ENCODE measurements around the gene MYH9.

The MYH9 gene

DNA sequence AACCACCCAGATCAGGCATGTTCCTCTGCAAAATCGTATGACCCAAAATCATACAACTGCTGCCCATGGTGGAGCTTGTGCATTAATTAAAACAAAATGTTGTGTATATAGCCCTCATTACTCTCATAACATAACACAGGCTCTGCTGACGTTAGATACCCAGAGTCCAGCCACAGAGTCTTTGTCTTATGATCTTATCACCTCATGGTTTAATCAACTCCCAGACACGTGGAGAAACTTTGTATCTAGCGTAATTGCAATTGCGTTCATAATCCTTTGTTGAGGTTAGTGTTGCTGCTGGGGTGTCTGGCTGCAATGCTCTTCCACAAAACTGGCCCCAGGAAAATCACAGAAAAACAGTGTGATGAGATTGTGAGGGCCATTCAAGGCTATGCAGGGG lies 139.8 kb downstream of the MYH9 start:
- no peak for DNase-seq (ENCODE audit: low read depth in 2 of 2)

DNA sequence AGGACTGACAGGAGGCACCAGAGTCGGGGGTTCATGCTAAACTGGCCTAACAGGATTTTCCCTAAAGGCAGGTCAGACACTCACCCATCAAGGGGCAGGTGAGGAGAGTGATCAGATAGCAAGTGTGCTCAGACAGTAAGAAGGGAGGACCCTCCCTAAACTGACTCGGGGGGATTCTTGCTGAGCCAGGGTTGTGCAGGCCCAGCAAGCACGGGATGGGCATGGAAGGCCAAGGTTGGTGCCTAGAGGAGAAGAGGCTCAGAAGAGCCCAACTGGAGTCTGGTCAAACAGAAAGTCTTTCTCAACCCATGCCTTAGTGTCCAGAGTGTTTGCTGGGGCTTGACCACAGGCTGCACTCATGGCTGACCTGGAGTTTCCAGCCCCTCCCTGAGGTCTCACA lies 141.0 kb downstream of the MYH9 start:
- DNase-seq (ENCODE audit: low read depth in 2 of 2), result no peak

DNA sequence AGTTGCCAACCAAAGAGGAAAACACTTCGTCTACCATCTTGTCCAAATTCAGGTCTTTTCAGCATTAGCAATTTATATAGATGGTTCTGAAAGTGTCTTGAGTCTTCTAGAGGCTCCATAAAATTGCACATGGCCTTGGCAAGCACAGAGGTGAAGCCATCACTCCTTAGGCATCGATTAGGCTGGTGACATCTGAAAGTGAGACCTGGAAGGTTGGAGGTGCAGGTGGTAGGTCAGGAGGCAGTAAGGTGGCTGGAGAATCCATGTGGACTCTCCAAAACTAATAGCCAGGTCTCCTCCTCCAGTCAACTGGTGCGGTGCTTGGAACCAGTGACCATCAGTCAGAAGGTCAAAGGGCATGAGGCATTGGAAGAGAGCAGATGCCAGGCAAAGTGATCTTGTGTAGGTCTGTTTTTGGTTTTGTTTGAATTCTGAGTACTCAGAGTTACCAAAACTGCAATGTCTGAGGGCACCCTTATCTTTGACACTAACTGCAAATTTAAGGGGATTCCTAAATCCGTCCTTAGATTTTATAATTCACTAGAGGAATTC lies 141.9 kb downstream of the MYH9 start:
- no peak for DNase-seq (ENCODE audit: low read depth in 2 of 2)

DNA sequence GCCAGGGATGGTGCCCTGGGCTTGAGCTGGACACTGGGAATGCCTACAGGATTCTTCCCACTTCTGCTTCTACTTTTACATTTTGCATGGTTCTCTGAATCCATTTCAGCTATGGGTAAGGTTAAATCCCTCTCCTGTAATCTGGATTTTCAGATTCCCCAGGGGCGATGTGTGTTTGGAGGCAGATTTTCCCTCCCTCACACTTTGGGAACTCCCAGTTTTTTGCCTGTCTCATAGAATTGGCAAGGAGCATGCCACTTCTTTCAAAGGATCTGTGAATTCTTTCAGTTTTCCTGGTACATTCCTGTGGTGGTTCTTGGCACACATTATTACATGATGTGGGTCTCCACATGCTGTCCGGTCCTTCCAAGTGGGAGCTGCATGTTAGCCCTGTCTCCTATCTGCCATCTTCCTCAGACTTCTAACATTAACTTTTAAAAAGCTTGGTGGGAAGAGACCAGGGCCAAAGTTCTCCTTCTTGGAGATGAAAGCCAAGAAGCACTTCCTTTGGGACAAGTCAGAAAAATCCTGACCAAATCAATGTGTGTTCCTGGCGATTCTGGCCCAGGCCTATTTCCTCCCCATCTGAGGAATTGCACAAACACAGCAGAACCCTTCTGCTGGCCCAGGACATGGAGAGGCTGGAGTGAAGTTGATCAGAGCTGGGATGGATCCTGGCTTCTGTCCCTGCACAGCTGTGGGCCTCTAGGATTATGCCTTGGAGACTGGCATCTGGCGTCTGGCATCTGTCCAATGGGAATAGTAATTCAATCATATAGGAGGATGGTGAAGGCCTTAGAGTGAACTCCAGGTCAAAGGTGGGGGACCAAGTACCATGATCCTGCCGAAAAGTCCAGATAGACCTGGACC lies 143.0 kb downstream of the MYH9 start:
- DNase-seq (ENCODE audit: low read depth in 2 of 2), result no peak

DNA sequence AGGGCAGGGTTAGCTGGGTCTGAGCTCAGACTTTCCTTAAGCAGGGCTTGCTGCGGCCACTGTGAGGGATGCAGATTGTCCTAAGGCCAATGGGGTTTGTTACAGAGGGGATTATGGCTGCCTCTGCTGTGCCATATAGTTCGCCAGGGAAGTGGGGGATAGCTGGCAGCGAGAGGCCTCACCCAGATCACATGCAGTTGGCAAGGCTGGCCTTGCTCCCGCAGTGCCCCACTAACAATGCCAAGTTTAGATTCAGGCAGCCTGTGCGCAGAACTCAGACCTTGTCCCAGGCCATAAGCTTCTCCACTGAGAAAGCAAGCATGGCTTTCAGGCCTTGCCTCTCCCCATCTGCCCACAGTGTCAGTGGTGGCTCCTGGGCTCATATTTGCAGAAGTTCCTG lies 143.8 kb downstream of the MYH9 start:
- no peak for DNase-seq (ENCODE audit: low read depth in 2 of 2)

DNA sequence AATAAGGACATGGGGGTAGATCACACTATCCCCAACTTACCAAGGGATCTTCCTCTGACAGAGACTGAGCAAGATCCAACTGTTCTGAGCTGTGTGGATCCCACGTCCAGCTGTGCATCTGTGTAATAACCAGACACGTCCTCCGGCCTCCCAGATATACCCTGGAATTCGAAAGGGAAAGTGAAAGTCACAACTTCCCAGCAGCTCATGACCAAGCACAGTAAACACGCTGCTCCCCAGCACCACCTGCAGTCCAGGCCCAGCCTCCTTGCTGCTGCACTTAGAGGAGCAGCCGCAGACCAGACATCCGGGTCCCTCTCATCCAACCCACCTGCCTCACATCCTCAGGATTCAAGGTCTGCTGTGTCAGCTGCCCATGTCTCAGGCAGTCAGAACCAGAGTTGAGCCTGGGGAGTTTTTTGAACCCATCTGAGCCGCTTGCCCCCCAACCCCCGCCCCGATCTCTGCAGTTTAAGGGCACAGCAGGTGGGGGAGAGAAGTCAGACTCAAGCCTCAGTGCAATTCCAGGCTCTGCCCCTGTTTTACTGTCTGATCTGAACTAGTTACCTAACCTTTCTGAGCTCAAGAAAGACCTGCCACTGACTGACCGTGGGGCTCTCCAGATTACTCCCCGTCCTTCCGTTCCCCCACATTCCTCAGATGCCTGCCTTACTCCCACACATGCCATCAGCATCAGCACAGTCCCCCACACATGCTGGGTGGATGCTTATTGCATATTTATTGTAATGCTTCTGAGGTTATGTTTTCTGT lies 148.2 kb downstream of the MYH9 start, which contains the start of gene APOL2:
APOL2 (minus strand) TSS at position 127 of the 771 bp plus-strand sequence. CDS start 6,365 bp downstream, outside the sequence.
- DNase-seq (ENCODE audit: low read depth in 2 of 2), result peak; percentile 59 to 72

DNA sequence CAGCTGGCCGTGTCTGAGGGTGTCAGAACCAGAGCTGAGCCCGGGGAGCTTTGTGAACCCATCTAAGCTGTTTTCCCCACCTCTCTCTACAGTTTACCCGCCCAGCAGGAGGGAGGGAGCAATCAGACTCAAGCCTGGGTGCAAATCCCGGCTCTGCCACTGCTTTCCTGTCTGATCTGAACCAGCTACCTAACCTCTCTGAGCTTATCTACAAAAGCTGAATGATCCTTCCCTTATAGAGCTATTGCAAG lies 148.7 kb downstream of the MYH9 start:
- DNase-seq (ENCODE audit: low read depth in 2 of 2), result no peak

DNA sequence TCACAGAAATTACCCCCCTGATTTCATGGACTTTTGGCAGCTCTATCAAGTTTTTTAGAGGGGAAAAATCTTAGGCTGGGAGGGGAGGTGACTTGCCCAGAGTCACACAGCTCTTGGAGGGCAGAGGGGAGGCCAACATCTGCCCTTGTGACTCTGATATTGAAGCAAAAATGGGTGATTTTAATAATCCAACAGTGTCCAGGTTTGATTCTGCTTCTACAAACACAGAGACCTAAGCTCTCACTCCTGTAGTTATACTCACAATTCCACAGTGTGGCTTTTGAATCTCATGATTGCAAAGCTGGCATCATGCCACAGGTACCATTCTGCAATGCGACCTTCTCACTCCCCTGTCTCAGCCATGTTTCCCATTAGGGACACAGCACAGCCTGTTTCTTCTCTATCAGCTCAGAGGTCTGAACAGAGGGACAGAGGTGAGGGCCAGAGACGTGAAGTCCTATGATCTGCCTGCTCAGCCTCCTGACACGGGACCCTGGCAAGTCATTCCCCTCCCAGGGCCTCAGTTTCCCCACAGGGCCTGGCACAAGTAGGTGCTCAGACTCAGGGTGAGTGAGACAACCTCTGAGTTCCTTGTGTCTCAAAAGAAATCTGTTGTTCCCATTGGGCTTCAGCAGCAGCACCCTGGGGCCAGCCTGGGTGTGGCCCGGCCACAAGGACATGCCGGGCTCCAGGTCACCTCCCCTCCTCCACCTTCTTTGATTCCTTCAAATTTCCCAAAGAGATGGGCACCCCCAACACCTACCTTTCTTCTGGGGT lies 149.2 kb downstream of the MYH9 start:
- no peak for DNase-seq (ENCODE audit: low read depth in 2 of 2)

DNA sequence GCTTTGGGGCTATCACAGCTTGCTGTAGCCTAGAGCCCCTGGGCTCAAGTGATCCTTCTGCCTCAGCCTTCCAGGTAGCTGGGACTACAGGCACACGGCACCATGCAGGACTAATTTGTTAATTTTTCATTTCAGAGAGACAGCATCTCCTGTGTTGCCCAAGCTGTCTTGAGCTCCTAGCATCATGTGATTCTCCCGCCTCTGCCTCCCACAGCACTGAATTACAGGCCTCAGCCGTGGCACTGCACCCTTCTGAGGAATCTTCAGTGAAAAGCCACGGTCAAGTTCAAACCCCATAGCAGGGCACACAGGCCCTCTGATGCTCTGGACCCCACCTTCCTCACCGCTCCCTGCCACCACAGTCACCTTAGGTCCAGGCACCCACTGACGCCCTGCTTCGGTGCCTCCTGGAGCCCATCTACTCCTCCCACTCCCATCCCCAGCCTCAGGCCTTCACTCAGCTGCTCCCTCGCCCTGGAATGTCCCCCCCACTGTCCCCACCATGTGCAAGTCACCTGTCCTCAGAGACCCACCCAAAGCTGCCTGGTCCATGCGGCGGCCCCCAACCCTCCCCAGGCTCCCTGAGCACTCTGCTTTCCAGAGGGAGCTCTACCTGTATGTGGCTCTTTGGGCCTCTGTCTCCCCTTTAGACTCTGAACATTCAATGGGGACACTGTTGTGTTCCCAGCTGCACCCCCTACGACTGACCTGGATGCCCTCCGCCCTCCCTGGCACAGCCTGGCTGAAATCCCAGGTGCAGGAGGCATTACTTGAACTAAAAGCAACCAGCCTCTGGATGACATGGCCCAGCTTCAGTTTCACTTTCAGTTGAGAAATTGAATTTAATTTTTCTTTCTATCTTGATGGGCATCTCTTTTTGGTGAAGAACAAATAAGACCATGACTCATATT lies 150.1 kb downstream of the MYH9 start:
- DNase-seq (ENCODE audit: low read depth in 2 of 2), result no peak

DNA sequence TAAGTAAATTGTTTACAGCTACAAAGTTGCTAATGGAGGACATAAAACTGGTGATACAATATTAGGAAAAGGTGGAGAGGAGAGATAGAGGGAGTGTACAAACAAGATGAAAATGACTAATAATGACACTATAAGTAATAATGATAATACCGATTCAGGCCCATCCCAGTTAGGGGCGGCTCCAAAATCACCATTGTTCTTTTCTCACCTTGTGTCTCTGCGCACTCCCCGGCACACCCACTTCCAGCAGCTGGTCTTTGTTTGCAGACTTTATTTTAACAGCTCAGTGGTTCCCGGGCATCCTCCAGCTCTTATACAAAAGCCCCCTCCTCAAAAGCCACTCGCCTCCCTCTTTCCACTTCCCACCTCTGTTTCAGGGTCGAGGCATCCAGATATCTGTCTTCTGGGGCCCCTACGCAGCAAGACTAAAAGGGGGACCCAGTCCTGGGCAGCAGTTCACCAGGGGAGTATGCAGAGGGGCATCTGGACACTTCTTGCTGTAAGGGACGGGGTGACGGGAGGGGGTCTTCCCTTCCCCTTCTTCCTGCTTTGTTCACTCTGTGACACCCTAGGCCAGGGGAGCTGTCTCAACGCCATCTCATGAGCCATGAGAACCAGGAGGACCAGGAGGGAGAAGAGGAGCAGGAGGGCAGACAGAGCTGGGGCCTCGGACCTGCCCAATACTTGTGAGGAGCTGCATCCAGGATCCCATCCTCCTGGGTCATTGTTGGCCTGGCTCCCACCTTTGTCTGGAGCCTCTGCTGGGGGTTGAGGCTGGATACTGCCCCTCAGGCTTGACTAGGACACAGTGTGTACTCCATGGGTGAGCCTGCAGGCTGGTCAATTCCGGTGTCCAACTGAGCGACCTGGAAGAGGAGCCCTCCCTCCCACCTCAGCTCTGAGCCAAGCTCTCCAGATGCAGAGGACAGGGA lies 151.1 kb downstream of the MYH9 start:
- no peak for DNase-seq (ENCODE audit: low read depth in 2 of 2)

DNA sequence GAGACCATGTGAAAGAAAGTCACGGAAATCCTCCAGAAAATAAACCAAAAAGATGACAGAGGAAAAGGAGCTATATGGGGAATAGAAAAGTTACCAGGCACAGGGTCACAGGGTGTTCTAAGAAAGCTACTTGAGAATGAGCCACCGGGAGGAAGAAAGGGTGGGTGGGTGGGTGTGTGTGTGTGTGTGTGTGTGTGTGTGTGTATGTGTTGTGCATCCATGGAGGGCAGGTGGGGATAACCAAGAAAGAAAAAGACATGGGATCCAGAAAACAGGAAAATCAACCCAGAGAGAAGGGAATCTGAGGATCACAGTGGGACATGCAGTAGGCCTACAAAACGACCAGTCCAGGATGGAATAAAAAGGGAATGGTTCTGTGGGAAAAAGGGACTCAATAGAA lies 152.2 kb downstream of the MYH9 start:
- DNase-seq (ENCODE audit: low read depth in 2 of 2), result no peak

DNA sequence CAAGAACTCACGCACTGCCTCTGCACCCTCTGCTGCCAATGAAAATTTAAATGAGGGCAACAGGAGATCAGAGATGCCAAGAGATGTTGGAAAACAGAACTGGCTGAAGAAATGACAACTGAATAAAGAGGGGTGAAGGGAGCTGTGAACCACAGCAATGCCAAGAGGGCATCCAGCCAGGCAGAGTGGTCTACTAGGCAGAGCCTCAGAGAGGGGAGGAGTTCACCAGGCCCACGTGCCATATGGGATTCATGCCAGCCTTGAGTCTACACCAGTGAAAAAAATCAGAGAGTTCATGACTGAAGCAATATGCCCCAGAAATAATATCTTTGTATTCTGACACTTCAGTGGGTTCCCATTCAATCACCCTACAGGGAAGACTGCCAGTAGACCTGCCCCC lies 152.8 kb downstream of the MYH9 start:
- DNase-seq (ENCODE audit: low read depth in 2 of 2), result no peak

DNA sequence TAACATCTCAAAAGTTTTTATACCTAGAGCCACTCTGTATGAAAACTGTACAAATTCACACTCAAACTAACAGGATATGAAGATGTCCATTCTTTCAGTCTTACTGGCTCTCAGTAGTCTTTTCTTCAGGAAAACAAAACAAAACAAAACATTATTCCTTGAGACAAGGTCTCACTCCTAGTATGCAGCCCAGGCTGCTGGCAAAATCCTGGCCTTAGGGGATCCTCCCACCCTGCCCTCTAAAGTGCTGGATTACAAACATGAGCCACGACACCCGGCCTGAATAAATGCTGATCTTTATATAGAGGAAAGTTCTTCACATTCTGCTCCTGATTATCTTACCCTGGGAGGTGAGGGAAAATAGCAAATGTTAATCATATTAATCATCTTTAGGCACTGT lies 153.6 kb downstream of the MYH9 start:
- no peak for DNase-seq (ENCODE audit: low read depth in 2 of 2)

DNA sequence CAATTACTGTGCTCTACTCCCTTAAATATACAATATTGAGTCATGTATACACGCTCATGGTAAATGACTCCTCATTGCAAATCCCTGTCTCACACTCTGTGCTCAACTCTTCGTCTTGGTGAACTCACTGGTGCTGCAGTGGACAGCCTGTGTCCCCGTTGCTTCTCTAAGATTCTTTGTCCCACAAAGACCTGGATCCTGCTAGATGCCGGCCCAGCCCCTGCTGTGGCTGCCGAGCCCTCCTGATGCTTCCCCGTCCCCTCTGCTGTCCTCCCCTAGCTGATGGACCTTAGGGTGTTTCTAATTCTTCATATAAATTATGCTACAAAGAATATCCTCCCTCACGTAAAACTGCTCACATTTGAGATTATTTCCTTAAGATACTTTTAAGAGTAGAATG lies 154.0 kb downstream of the MYH9 start:
- no peak for DNase-seq (ENCODE audit: low read depth in 2 of 2)

DNA sequence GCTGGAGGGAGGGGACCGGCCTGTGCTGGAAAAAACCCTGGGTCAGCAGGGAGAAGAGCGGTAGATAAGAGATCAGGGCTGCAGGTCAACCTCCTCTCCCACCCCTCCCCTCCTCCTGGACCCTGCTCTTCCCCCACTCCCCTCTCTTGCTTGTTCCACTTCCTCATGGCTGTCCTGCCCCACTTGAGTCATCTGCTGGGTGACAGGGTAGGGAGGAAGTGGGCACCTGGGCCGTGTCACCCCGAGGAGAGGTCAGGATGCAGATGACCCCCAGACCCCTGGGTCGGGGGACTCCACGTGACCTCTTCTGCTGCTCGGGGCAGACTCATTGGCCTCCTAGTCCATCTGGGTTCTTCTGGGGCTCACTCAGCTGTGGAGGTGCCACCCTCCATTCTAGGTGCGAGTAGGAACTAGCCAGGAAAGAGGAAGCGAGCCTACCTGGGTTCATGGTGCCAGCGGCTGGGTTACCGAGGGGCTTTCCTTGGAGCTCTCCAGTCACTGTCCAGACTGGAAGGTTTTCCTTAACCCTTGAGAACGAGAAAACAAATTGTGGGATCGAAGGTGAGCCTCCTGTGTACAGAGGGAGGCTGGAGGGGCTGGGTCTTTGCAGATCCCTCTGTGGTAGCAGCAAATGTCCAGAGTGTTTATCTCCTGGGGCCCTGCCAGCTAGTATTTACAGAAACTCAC lies 154.9 kb downstream of the MYH9 start:
- DNase-seq (ENCODE audit: low read depth in 2 of 2), result no peak

Data from stimulated activated CD8-positive, alpha-beta memory T cell treated with anti-CD3 and anti-CD28 coated beads, Interleukin-2, amount 100 ng/mL, for 1 hour (primary cell).